SHP77 (cell line): ENCODE measurements around the gene PCSK1.
"Not testable (repeated sequence)": the region's sequence is repeated elsewhere in the genome, so short reads cannot be mapped to it uniquely, and the experiment has no call there.

Source experiments
- DNase-seq, 2 experiments: peaks; one replicate each; lab custom pipeline; 2025; lab: John Stamatoyannopoulos, UW

PCSK1 gene

DNA sequence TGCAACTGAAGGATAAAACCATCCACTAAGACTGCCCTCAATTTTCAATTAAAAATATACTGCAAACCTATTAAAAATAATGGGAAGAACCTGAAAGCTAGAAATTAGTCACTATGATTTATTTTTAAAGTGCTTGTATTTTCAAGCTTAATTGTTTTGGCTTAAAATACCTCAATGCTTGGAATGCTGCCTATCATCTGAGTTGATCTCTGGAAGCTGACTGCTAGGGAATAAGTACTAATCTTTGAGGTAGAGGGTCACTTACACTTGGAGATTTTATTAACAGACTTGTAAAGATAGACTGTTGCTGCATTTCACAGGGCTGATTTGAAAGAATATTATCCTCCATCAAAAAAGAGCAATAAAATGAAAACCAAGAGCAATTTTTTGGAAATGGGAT is 6.2 kb downstream of the PCSK1 start:
- DNase-seq: no peak

DNA sequence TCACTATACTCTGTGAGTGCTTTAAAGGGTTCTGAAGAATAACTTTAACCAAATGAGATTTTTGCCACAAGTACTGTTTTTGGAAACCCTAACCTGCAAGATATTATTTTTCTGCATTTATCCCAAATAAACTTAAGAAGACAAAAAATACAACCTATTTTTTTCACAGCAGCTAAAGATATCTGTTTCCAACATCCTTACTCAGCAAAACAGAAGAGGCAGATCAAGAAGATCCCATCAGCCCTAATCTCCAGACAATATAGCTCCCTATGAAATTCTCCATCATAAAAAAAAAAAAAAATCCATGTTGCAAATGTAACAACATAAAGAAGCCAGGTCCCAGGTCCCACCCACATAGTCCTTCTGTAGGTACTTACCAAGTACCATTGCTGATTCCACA is 7.6 kb downstream of the PCSK1 start:
- no peak for DNase-seq

DNA sequence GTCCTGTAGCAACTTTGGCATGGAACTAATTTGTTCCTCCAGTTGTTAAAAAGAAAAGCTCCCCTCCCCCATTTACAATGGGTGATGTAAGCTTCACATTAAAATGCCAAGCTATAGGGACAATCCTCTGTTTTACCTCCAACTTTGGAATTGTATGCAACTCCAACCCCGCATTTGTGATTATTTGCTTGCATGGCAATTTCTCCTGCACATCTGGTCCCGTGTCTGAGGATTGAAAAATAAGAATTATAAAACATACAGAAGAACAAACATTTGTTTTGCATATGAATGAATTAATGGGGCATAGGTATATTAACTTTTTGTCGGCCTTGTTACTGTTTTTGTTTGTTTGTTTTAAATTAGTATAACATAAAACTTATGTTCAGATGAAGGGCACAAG is 17.2 kb downstream of the PCSK1 start:
- no peak for DNase-seq

DNA sequence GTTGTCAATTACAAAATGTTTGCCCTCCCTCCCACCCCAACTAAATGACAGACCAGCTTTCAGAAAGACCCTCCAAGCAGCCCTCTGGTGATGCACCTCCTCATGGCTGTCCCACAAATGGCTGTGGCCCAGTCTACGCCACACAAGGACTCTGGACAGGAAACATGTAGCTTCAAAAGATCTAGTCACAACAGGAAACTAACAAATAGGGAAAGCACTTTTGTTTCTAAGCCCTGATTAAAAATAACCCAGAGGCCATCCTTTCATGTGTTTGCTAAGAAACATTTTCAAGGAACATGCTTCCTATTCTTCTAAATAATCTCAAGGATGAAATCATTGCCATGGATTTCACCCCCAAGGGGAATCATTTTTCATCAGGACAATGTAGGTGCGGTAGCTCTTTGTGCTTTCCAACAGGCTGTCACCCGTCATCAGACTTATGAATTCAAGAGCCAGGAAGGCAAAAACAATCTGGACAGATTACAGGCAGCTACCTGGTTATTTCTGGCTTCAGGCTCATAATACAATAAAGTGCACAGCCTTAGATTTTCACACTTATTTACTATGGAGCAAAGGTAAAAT is 20.1 kb downstream of the PCSK1 start:
- no peak for DNase-seq

DNA sequence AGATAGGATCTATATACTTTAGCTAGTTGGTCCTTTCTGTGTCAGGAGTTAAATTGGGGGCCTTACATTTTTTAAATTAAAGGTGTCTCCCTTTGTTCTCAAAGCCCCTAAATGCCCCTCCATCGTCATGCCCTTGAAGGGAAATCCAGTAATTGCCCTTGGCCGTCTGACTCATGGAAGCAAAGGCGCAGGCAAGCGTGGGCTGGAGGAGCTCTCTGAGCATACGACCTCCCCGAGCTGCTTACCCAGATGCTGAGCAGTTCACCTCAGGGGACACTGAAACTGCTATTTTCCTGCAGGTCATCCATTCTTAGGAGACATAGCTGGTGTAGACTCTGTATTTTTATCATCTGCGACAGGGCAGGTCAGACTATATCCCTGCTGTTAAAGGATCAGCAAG is 23.0 kb downstream of the PCSK1 start:
- no peak for DNase-seq

DNA sequence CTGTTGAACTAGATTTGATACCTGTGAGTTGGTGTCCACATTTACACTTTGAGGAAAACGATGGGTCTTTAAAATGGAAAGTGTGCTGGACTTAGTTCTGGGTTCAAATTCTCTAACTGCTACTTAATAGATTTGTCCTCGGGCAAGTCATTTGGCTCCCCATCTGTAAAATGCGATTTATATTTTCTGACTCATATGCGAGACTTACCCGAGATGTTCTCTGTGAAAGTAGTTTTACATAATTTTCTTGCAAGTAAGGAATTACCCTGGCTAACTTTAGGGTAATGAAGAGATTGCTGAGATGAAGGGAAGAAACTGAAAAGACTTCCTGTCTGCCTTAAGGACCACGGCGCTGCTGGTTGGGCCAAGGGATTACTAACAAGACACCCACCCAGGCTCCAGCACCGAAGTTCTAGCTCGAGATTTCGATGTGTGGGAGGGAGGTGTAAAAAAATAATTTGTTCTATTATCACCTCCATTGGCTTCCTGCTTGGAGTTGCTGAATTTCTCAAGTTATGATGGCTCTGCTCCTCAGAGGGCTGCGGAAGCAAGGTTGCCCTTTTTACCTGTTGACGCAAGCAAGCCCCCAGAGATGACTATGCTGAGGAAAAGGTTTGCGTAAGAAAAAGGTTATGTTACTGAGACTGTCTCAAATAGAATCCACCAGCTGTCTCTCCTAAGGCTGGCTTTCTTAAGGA is 24.1 kb downstream of the PCSK1 start:
- no peak for DNase-seq

DNA sequence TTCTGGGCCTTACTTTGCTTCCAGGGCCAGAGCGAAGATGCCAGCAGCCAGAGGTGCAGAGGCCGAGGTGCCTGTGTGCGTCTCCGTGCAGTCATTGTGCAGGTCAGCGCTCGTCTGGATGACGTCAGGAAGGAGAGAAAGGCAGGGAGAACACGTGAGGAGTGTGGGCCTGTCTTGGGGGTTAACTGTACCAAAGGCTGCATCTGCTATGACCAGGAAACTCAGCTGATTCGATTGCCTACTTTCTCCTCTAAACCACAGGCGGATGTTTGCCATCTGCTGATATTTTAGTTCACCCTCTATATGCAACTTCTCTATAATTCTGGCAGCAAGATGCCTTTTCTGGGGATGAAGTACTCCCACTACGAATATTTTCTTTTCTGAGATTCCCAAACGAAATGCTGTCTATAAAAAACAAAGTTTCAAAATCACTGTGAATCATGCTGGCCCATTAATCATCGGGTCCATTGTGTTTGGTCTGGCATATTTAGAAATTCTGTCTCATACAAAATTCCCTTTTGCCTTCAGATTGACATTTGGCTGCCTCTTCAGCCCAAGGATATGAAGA is 24.8 kb downstream of the PCSK1 start:
- DNase-seq: peak; percentile 4 to 37

DNA sequence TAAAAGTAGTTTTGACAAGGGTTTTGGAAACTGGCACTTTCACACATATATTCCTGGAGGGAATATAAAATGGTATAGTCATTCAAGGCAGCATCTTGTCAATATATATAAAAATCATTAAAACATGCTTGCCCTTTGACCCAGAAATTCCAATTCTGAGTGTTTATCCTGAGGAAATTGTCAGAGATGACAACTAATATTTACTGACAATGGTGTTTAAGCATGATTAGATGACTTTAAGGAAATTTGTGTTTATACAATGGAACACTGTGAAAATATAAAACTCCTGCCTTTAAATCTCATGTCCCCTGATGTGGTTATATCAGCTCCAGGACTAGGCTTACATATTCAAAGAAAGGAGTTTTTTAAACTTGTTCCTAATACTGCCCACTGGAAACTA is 25.6 kb downstream of the PCSK1 start:
- no peak for DNase-seq

DNA sequence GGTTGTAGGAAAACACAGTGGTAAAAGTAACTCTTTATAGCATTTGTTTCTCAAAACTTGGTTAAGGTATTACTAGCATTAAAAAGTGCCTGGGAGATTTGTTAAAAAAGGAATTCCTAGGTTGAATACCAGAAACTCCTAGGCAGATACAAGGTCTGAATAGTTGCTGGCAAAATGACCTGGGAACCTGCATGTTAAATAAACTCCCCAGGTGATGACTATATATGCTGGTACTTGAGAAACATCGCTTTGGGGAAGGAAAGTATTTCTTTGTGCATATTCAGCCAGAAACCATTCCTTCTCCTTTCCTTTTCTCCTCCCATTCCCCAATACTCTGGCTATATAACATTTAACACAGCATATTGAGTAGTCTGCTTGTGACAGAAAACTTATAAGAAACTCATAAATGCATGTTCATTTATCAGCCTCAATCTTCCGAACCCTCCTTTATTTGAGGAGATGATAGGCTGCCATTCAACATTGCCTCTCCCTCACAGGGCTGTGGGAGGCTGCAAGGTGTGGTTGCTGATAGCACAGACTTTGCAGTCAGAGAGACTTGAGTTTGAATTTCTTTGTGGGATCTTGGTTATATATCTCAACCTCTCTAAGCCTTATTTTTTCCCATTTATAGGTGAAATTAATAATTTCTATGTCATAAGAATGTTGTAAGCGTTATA is 28.7 kb downstream of the PCSK1 start:
- no peak for DNase-seq

DNA sequence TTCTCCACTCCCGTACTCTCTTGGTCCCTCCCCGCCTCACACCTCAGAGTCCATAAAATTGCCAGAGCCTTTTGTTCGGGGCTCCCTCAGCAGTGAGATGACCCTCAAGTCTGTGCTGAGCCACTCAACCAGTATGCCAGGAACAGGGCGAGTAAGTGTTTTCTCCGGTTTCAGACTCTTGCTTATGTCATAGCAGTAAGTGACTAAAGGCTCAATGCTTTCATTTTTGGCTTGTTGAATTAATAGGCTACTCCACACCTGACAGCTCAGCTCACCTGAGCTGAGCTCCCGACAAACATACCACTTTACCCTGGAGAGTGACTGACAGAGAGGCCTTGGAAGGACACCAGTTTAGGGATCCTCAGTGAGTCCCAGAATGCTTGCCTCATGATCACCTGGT is 30.5 kb downstream of the PCSK1 start:
- DNase-seq: no peak

DNA sequence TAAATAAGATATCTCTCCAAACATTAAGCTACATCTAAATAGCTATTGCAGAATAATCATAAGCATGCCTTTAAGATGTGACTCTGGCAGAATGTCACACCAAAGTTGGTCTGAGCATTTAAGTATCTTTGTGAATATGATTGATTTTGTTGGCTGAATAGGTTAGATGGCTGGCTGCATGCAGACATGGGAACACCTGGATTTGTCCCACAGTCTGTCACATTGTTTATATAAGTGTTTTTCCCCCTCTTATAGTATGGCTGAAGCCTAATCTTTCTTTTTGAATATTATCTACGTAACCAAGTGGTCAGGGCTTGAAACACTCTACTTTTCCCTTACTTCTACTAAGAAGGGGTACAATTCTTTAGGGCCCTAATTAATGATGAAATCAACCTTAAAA is 36.2 kb downstream of the PCSK1 start:
- DNase-seq: no peak

DNA sequence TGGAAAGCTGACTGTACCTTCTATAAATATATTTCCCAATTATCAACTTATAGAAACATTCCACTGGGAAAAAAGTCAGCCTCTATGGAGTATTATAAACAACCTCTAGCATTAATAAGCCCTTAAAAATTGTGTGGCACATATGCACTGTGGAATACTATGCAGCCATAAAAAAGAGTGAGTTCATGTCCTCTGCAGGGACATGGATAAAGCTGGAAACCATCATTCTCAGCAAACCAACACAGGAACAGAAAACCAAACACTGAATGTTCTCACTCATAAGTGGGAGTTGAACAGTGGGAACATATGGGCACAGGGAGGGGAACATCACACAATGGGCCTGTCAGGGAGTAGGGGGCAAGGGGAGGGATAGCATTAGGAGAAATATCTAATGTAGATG is 37.8 kb downstream of the PCSK1 start:
- DNase-seq: not testable (repeated sequence)

DNA sequence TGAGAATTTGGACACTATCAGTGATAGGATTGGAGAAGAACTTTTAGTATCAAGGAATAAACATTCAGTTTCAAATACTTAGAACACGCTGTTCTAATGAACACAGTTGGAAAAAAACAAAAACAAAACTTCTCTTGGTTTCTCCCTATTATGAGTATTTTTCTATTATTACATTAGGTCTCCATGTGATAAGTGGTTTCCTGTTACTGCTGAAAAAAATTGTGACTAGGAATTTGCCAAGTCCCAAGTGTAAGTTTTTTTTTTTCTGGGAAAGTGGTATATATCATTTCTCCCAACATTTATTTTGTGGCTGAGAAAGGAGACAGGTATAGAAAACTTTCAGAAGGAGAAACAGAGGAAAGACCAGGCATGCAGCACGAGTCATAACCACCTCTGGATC is 41.1 kb downstream of the PCSK1 start:
- no peak for DNase-seq

DNA sequence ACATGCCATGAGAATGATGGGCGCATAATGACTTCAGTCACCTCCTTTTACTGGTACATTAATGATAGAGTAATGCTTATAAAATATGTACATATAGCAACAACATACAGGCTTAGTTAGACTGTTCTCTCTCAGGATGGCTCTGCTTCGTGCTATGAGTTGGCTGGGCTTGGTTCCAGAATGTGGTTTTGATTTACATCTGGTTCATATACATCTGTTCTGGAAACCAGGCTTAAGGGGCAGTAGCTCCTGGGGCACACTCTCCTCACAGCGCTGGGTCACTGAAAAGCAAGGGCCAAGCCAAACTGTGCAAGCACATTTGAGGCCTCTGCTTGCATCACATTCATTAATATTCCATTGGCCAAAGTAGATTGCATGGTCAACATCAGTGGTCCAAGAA is 44.9 kb downstream of the PCSK1 start:
- DNase-seq: no peak

DNA sequence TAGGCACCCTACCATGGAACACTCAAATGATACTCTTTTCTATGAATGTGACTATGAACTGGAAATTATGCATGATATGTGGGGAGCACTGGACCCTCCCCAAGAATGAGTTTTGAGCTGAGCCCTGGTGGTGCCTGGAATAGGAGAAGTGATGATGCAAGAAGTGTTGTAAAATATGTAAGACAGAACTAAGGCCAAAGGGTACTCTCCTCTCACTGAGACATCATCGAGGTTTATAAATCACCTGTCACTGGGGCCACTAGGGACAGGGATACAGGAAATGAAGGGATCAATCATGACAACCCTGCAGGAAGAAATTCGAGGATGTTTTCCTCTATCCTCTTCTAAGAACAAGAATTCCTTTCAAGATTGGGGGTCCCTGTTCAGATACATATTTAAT is 45.4 kb downstream of the PCSK1 start:
- DNase-seq: no peak

DNA sequence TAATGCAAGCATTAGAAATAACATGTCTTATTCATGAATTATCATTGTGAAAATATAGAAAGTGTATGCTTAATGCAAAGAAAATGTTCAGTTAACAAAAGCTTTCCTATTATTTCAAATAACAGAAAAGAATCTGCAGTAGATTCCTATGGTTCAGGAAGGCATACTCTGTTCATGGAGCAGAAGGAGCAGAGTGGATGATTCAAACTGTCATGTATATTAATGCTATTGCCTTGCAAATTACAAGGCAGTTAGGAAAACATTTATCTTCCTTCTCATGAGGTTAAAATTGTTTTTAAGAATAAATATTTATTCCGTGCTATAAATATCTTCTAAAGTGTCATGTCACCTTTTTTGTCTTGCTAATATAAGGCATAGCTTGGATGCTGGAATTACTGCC is 47.5 kb downstream of the PCSK1 start:
- no peak for DNase-seq

DNA sequence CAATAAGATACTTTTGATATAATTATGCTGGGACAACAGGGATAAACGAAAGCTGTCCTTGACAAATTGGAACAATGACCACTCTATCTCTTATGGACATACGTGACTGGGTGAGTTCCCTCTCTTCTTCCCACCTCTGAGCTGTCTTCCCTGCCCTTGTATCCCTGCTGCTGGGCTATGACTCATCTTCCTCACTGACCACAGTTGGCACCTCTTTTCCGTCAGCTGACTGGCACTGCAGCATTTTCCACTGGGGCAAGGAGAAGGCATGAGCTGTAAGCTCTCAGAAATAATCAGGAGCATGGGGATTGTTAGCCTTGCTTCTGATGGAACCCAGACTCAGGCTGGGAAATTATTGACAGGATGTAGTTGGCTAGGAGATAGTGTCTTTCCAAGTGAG is 48.7 kb downstream of the PCSK1 start:
- peak; percentile 5 to 30 for DNase-seq

DNA sequence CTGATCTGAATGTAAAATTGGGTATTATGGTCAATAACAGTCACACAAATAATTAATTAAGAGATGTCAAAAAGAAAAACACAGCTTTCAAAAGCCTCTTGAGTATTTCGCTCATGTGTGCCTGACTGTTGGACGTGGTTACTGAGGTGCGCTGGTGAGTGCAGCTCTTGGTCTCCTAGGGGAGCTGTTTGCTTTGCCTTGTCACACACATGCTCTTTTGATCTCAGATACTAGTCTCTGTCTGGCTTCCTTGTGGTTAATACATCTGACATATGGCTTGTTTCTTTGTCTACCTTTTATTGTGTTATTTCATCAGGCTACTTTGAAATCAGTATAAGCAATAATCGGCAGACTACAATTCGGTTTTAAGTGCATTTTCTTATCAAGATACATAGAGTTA is 51.5 kb downstream of the PCSK1 start:
- DNase-seq: peak; percentile 71 to 78

DNA sequence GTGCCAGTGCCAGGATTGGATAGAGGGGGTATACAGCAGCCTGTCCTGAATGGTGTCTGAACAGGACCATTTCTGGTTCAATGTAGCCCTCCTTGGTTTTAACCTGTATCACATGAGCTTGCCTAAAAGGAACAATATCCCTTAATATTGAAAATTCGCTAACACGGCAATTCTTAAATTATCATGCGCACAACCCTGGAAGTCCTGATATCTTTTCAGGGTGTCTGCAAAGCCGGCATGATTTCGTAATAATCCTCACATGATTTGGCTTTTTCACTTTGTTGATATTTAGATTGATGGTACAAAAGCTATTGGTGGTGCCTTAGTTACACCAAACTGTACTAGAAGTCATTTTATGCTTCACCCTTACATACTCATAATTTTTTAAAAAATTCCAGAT is 53.2 kb downstream of the PCSK1 start:
- DNase-seq: no peak

DNA sequence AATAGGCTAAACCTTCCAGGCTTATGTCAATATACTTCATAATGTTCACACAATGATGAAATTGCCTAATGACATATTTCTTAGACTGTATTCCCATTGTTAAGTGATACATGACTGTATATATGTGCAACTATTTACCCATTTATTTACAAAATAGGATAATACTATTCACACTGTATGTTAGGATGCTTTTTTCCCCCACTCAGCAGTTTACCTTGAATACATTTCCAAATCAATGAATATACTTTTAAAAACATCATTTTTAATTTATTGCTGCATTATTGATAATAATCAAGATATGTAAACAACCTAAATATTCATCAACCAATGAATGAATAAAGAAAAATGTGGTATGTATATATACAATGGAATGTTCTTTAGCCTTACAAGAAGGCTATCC is 55.5 kb downstream of the PCSK1 start:
- DNase-seq: no peak

DNA sequence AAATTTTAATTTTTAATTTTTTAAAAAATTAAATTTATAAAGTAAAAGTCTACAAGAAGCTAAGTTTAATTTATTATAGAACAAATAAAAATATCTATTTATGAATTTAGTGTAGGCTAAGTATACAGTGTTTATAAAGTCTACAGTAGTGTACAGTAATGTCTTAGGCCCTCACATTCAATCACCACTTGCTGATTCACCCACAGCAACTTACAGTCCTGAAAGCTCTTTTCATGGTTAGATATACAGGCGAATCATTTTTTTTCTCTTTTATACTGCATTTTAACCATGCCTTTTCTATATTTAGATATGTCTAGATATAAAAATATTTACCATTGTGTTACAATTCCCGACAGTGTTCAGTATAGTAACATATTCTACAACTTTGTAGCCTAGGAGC is 55.9 kb downstream of the PCSK1 start:
- no peak for DNase-seq

DNA sequence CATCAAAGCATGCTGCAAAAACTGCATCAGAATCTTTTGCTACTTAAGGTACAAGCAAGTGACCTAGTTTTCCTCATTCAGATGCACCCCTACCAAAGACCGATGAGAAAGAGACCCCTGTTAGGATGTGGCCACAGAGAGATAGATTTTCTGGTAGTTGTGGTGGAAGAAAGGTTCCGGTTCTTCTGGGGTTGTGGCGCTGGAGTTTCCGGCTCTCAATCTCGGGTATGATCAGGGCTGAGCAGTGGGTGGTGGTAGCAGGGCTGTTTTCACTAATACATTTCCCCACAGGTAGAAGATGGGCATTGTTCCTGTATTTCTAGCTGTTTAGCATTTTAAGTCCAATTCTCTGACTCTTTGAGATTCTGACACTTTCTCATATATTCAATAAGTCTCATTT is 58.4 kb downstream of the PCSK1 start:
- no peak for DNase-seq

DNA sequence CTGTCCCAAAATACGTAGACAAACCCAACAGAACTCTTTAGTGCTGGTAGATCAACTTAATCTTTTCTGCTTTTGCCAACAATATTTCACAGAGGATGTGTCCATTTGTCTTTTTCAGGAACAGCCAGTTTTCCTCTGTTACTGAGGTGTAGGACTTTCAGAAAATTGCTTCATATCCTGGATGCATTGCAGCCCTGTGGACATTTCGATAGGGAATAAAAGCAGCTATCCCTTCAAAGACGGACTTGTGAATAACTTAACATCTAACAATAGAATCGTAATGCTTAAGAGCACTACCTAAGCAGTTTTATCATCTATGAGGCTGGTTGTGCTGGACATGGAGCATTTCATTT is 59.7 kb downstream of the PCSK1 start:
- no peak for DNase-seq
